Uterus (tissue), 2 donors: ENCODE data around the gene ETV1.

Experiments
- CTCF ChIP-seq, 4 experiments: fragments of 200-600 bp in 2 of 4; fragments of 450-650 bp in 2 of 4; sonication (generic) in 2 of 4; IDR thresholded peaks; one replicate each; pipeline ENCODE4 v1.5.1; 2016 to 2019; ENCODE audit warnings: antibody characterized with exemption in 4 of 4, mild to moderate bottlenecking in 2 of 4, moderate library complexity in 1 of 4
- POLR2A ChIP-seq, 2 donors: fragments of 450-650 bp; IDR thresholded peaks; one replicate each; pipeline ENCODE4 v1.6.1; 2016; ENCODE audit warnings: antibody characterized with exemption in 2 of 2, mild to moderate bottlenecking in 1 of 2, moderate library complexity in 1 of 2

GRCh38 chr7:14016950-14017349, 27.5 kb upstream of the ETV1 start:
- TF ChIP-seq CTCF (IDR thresholded peaks at IDR 0.05) (no peak), POLR2A (IDR thresholded peaks at IDR 0.05) (no peak)
